LNCAP (cell line): ENCODE data around the gene TENT5C.

Experiments used
- CTCF ChIP-seq: fragments of 450-650 bp; IDR thresholded peaks from 2 replicates; pipeline ENCODE4 v1.5.1; 2017; ENCODE audit warnings: mild to moderate bottlenecking

Gene TENT5C

DNA sequence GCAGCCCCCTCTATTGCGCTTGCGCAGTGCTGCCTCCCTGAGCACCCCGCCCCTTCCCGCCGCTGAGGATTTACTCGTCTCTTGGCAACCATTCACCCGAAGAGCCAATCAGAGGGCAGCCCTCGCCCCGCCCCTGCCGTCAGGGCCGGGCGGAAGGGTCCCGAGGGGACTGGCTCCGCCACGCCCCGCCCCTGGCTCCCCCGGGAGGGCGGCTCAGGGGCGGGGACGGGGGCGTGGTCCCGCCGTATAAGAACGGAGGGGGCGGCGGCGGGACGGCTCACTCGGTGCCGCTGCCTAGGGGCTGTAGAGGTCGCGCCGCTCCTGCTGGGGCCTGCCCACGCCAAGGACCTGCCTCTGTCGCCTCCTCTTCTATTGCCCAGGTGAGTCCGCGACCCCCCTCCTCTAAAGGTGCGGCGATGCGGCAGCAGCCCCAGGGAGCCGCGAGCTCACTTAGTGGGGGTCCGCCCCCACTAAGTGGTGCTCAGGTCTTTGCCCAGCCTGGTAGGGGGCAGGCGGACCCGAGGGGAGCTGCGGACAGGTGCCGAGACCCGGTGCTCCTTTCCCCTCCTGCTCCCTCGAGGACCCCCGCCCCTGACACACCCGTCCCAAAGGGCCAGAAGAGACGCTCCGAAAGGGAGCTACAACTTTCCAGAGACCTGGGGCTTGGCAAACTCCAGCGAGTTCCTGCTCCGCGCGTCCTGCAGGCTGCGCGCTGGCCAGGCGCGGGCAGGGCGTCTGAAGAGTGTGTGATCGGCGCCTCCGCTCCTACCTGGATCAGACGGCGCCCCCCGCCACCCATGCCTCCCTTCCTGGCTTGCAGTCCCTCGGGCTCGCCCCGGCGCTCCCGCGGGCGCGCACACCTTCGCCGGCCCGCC, at the start of gene TENT5C:
Gene TENT5C (plus strand): TSS at position 275 of the 875 bp plus-strand sequence. CDS start 16,821 bp downstream, outside the sequence.
- no peak for TF ChIP-seq CTCF

DNA sequence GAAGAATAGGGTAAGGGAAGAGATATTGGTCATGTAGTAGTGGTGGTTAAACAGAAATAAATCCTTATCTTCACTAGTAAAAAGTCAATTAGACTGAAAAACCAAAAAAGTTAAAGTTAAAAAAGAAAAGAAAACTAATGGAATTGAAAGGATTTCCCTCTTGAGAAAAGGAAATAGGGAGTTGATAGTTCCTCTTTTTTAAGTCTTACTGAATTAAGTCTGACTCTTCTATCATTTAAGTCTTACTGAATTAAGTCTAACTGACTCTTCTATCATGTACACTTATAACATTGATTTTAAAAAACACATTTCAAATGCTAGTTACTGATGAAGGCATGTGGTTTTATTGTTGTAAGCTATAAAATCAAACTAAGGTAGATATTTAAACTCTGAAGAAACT, 49.5 kb upstream of the TENT5C start:
- no peak for TF ChIP-seq CTCF

- TF ChIP-seq CTCF: no peak
Observed at GRCh38 chr1:117556976-117557375, 48.9 kb upstream of the TENT5C start.

GRCh38 chr1:117559139-117559538, 46.7 kb upstream of the TENT5C start:
- no peak for TF ChIP-seq CTCF

DNA sequence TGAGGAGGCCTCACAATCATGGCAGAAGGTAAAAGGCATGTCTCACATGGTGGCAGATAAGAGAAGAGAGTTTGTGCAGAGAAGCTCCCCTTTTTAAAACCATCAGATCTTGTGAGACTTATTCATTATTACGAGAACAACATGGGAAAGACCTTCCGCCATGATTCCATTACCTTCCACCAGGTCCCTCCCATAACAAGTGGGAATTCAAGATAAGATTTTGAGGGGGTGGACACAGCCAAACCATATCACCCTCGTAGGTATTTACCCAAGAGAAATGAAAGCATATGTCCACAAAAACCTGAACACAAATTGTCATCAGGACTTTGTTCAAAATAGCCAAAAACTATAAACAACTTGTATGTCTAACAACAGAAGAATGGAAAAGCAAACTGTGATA, 45.9 kb upstream of the TENT5C start:
- no peak for TF ChIP-seq CTCF

- no peak for TF ChIP-seq CTCF
Observed at GRCh38 chr1:117561071-117561470, 44.8 kb upstream of the TENT5C start.

- no peak for TF ChIP-seq CTCF
Observed at GRCh38 chr1:117561551-117561950, 44.3 kb upstream of the TENT5C start.
